ACHN (cell line): ENCODE data around the gene CEBPE.
A peak's percentile ranks its signal among the peaks of the same experiment; 100 is the strongest.
"Not testable (repeated sequence)": the region's sequence is repeated elsewhere in the genome, so short reads cannot be mapped to it uniquely, and the experiment has no call there.

Experiments used
- DNase-seq: peaks from one replicate; pipeline ENCODE4 v3.0.0-alpha.2; 2015
- in situ Hi-C: cut with HindIII; loops from 2 replicates; pipeline ENCODE4 v1.10.0; 2017; ENCODE audit warnings: low sequenced_read_pairs, low pct_ligation_motif_present, low pct_unique_long_range_greater_than_20kb

CEBPE gene

GRCh38 chr14:23109769-23110168 lies 9.3 kb downstream of the CEBPE start:
- DNase-seq, result no peak
- in situ Hi-C loops, result no loop called here

- in situ Hi-C loops, DNase-seq: not testable (repeated sequence)
These were observed 10.9 kb downstream of the CEBPE start for GRCh38 chr14:23108169-23108568.

- in situ Hi-C loops, DNase-seq: not testable (repeated sequence)
These were observed 11.4 kb downstream of the CEBPE start for GRCh38 chr14:23107620-23108019.

GRCh38 chr14:23106747-23107045 lies 12.4 kb downstream of the CEBPE start:
- DNase-seq, result no peak
- in situ Hi-C loops, result no loop called here

GRCh38 chr14:23105348-23105824 lies 13.7 kb downstream of the CEBPE start:
- in situ Hi-C loops, result no loop called here
- DNase-seq, result no peak

- in situ Hi-C loops, result no loop called here
These were observed 14.3 kb downstream of the CEBPE start, which contains the start of gene CIROP for GRCh38 chr14:23104591-23105347. CIROP (minus strand) TSS chr14:23104989; CDS start chr14:23104920, 69 bp downstream.

GRCh38 chr14:23104070-23104590 lies 14.9 kb downstream of the CEBPE start:
- no peak for DNase-seq
- in situ Hi-C loops, result no loop called here

More at GRCh38 chr14:23104591-23105347, 14.3 kb downstream of the CEBPE start, which contains the start of gene CIROP:
- DNase-seq, result no peak

- in situ Hi-C loops, result no loop called here
- DNase-seq, result no peak
These were observed 15.5 kb downstream of the CEBPE start for GRCh38 chr14:23103581-23103980.

GRCh38 chr14:23102801-23103200 lies 16.3 kb downstream of the CEBPE start:
- DNase-seq, result no peak
- in situ Hi-C loops, result no loop called here

GRCh38 chr14:23101986-23102625 lies 16.9 kb downstream of the CEBPE start:
- in situ Hi-C loops, result no loop called here
- no peak for DNase-seq

- DNase-seq, result no peak
- in situ Hi-C loops, result no loop called here
These were observed 17.7 kb downstream of the CEBPE start for GRCh38 chr14:23101213-23101970.

GRCh38 chr14:23099212-23099861 lies 19.7 kb downstream of the CEBPE start:
- DNase-seq, result no peak
- in situ Hi-C loops, result no loop called here

GRCh38 chr14:23097786-23098185 lies 21.3 kb downstream of the CEBPE start:
- in situ Hi-C loops, result no loop called here
- no peak for DNase-seq

- peak; percentile 99 for DNase-seq
- in situ Hi-C loops, result no loop called here
These were observed 23.6 kb downstream of the CEBPE start, which contains the start of gene C14orf119 for GRCh38 chr14:23095196-23096108. C14orf119 (plus strand) TSS chr14:23095505; CDS start chr14:23097659, 2,154 bp downstream.

- peak; percentile 77 for DNase-seq
- in situ Hi-C loops, result no loop called here
These were observed 24.3 kb downstream of the CEBPE start, which contains the start of gene ACIN1 for GRCh38 chr14:23094666-23095195. ACIN1 (minus strand) TSS chr14:23095136; CDS start chr14:23095112, 24 bp downstream.

- no peak for DNase-seq
These were observed 24.9 kb downstream of the CEBPE start for GRCh38 chr14:23093991-23094665.

GRCh38 chr14:23093526-23093925 lies 25.5 kb downstream of the CEBPE start:
- no peak for DNase-seq
- in situ Hi-C loops, result no loop called here

More at GRCh38 chr14:23093991-23094665, 24.9 kb downstream of the CEBPE start:
- in situ Hi-C loops, result no loop called here
